ENCODE measurements around the gene UTRN. TPM values are rescaled to one million over a fixed set of nuclear protein-coding genes. Genes with fewer than 3 reads are reported as not detected.

The UTRN gene
- total RNA-seq, 2 donors from 2014 or later = 51.2 to 55.1 TPM

DNA sequence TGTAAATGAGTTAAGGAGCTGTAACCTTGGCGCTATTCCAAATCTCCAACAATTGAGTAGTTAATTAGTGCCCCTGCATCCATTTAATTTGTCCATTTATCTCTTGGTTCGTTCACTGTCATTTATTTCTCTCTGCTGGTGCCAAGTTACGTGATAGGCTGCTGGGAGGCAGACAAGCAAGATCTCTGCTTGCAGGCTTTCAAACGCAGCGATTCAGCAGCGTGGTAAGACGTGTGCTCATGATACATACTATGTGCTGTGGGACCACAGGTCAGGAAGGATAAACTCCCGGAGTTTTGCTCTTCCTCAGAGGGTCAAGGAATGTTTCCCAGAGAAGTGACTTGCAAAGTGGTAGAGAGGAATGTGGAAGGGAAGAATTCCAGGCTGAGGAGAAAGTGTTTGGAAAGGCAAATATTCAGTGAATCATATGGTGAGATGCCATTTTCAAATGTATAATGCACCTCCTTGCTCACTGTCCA lies 46.4 kb downstream of the UTRN start:
- Mint-ChIP-seq H3K4me1 (peaks cover 16% of the 10 kb centered on the region), H3K27me3 (no peaks in the 10 kb centered on the region), H3K4me3 (no peak overlapping the region), H3K9me3 (no peaks in the 10 kb centered on the region), H3K36me3 (ENCODE audit: low read depth) (no peaks in the 10 kb centered on the region), H3K27ac (no peak overlapping the region)
- ATAC-seq (replicated peaks) = no peak

DNA sequence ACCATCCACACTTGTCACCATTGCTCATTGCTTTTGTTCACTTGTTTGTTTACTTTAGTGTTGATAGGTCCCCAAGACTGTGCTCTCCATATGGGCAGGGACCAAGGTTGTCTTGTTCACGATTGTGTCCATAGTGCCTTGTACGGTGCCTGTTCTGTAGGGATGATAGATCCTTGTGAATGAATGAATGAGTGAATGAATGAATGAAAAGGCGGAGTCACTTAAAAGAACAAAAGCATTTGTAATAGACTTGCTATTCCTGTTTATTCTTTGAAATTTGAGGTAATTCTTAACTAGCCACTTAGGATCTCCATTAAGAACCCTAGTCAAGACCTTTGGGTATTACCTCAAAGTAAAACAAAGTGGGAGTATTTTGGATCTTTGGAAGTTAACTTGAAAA lies 47.0 kb downstream of the UTRN start:
- no peak overlapping the region for H3K4me3 Mint-ChIP-seq
- H3K4me1 Mint-ChIP-seq = peaks cover 21% of the 10 kb centered on the region
- no peak for ATAC-seq (replicated peaks)
- H3K9me3 Mint-ChIP-seq = no peaks in the 10 kb centered on the region
- no peaks in the 10 kb centered on the region for H3K27me3 Mint-ChIP-seq
- no peak overlapping the region for H3K27ac Mint-ChIP-seq
- no peaks in the 10 kb centered on the region for H3K36me3 Mint-ChIP-seq (ENCODE audit: low read depth)

DNA sequence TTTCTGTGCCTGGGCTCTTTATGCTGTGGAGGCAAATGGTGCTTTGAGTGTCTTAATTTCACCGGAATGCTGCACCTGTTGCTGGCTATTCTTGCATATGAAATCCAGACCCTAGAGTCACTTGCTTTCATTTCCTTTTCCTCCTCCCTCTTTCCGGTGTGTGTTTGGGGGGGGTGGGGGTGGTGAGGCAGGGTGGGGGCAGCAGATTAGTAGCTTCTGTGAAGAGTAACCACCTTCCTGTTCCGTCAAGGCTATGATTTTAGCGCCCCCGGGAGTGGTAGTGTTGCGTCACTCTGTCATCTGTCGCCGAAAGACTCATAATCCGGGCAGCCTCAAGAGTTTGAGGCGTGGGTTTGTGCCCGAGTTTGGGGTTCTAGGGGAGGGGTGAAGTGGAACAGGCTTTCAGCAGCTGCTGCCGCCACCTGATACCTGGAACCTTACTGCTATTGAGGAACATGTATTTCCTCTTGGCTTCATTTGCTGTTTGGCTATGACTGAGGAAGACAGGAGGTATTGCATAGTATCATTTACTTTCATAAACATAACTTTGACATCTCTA lies 49.1 kb downstream of the UTRN start:
- Mint-ChIP-seq H3K9me3 (no peaks in the 10 kb centered on the region), H3K27ac (no peak overlapping the region), H3K36me3 (ENCODE audit: low read depth) (no peaks in the 10 kb centered on the region), H3K27me3 (no peaks in the 10 kb centered on the region), H3K4me3 (peak overlapping the region; percentile 61), H3K4me1 (peaks cover 22% of the 10 kb centered on the region)
- peak; percentile 76 for ATAC-seq (replicated peaks)

Other genes with a start within 250 kb of the UTRN start
- gene SF3B5, start 189.8 kb upstream of the UTRN start, total RNA-seq = 100 to 1,000 TPM; 114 to 200 TPM
- gene STX11, start 134.8 kb upstream of the UTRN start, total RNA-seq = 10 to 100 TPM; 22.3 to 25.9 TPM